Left kidney (tissue), 2 donors: ENCODE results near the gene MYOCD. TPM values are rescaled to one million over a fixed set of nuclear protein-coding genes. Genes with fewer than 3 reads are reported as not detected.

Experiments
- DNase-seq: peaks from one replicate; pipeline ENCODE4 v3.0.0-alpha.2; 2013
- polyA plus RNA-seq: library from polyadenylated mRNA; unstranded; fragments of 120-200 nt; gene quantifications from one replicate; pipeline ENCODE4 v1.2.1, GENCODE V29; 2013; ENCODE audit not compliant: insufficient read length

Gene MYOCD
- polyA plus RNA-seq, 1 donor, result 8.2 TPM

DNA sequence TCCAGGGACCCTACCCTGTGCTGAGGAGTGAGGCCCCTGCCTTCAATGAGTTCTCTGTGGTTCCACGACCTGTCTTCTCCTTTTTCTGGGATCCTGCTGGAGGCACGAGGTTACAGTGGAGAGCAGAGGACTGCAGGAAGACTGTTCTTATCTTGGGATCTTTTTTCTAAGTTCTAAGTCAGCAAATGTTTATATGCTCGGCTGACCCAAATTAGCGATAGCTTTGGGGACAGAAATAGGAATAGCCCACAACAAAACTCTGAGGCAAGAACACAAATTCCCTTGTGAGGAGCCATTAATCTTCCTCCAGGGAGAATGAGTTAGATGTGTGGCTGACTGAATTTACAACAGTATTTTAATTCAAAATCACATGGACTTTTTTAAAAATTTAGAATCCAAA, 46.7 kb downstream of the MYOCD start:
- no peak for DNase-seq

DNA sequence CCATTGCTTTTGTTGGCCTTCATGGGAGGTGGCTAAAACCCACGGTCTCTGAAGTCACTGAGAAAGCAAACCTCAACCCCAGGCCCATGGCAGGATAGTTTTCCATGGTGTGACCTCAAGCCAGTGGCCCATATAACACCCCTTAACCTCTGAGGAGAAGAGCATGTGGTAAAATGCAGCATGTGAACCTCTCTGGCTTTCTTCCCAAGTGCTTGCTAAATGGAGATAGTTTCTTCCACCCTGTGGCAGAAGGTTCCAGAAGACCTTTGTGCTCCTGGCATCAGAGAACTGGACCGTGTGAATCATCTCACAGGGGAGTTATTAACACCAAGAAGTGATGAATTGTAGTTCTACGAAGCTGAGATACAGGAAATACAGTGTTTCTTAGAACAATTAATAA, 47.3 kb downstream of the MYOCD start:
- no peak for DNase-seq

DNA sequence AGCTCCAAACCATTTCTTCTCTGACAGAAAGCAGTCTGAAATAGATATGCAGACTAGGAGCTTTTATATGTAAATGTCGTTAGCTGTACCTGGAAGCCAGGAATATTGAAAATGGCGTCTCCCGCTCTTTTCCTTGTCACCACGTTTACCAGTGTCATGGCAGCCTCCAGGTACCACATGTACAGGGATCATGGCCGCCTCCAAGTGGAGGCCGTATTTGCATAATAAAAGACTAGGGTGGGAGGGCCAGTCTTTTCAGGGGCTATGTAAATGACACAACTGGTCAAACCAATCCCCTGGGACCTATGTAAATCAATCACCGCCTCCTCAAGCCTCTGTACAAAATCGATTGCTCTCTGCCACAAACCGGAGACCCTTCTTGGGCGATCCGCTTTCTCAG, 54.3 kb downstream of the MYOCD start:
- no peak for DNase-seq

DNA sequence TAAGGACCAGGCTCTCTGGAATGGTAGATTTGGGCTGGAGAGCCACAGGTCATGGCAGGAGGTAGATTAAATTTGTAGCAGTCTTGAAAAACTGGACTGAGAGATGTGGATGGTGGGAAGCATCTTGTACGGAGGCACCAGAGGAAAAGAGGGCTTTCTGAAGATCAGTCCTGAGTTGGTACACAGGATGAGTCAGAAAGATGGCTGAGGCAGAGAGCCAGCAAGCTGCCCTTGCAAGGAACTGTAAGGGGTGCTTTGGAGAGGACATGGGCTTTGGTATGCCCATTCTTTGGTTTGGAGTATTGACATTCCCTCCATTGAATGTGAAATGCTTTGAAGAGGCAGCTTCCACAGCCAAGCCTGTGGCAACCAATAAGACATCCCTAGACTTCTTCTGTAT, 55.9 kb downstream of the MYOCD start:
- no peak for DNase-seq

DNA sequence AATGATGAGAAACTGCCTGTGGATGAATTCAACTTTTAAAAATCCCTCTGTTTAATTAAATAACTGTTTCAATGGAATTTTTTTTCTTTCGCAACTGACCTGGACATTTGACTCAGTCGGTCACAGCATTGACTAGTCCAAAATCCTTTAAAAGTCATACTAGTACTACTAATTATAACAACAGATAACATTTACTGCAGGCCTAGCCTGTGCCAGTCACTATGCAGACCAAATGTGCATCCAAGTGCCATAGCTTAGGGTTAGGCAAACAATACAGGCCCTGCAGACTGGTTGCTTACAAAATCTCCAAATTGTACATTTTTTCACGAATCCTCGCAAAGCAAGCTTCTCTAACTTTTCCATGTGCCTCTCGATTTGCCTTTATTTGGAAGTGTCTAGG, 56.6 kb downstream of the MYOCD start:
- DNase-seq, result no peak

DNA sequence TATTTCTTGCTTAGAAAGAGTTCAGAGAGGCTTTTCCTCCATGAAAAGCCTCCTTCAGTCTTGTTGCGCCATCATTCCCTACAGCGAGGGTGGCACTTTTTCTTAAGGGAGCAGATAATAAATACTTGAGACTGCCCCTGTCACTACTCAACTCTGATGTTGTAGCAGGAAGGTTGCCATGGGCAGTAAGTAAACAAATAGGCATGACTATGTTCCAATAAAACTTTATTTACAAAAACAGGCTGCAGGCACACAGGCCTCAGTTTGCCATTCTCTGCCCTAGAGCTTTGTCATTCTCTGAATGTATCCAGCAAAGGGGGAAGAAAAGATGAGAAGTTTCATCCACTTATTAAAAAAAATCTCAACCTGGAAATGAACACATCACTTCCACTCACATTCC, 60.4 kb downstream of the MYOCD start:
- no peak for DNase-seq

DNA sequence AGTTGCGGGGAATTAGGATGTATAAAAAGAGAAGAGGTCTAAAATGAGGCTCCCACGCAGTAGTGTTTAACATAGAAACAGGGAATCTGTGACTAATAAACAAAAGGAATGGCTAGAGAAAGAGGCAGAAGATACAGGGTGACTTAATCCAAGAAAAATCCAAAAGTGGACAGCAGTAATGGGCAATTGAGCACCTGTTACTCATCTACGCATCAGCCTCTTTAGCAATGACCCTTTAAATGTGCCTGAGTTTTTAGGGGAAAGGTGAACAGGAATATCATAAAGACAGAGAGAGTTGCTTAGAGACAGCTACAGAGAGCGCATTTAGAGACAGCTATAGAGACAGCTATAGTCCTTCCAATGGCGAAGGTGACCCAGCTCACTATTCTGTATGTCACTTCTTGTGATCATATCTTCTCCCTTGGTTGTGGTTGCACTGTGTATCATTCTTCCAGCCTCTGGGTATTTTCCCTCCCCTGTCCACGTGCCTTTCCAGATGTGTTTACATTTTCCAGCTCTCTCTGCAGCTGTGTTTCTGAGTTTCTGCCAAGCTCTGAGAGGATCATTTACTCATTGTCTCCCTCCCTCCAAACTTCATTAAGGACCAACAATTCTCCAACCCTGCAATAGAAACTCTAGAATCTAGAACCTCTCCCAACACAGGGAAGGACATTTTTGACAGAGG, 61.5 kb downstream of the MYOCD start:
- no peak for DNase-seq

DNA sequence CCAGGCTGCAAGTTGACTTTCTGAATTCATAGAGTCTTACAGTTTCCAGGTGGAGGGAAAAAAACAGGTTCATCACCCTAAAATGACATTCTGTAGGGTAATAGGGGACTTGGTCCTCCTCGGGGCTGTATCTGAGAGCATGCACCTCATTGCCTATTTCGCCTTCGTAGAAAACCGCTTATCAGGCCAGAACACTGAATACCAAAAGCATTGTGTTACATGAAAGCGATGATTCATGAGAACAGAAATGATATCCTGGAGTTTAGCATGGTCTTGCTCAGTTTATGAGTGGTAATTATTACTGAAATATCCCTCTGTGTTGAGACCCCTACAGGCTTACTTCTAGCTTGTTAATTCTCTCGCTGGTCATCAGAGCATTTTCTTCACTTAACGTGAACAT, 62.2 kb downstream of the MYOCD start:
- DNase-seq, result no peak

DNA sequence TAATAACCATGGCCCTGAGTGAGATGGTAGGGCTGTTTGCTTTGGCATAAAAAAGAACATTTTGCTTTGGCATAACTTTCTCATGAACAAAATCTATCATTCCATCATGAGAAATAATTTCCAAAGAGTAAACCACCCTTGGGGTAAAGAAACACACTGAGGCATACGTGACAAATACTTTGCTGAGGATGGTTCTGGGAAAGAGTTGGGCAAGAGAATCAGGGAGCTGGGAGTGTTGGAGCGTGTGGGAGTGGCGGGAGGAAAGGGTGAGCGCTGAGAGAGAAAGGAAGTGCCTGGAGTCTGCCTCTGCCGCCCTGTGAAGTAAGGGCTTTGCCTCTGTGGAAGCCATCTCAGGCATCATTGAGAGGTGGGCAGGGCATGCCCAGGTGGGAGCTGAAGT, 63.4 kb downstream of the MYOCD start:
- no peak for DNase-seq

DNA sequence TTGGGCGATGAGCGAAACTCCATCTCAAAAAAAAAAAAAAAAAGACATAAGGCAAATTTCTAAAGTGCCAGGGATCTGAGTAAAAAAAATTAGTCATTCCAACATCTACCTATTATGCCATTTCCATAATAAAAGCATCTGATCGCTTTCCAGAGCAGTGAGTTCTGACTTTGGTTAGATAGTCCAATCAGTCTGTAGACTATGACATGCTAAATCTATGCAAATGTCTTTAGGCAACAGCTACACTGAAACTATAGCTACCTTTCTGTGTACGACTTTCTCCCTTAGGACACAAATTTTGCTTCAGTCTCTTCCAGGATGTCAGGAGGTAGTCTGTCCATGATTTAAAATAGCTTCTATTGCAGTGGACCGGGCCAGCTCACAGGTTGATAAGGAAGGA, 64.7 kb downstream of the MYOCD start:
- DNase-seq, result no peak

DNA sequence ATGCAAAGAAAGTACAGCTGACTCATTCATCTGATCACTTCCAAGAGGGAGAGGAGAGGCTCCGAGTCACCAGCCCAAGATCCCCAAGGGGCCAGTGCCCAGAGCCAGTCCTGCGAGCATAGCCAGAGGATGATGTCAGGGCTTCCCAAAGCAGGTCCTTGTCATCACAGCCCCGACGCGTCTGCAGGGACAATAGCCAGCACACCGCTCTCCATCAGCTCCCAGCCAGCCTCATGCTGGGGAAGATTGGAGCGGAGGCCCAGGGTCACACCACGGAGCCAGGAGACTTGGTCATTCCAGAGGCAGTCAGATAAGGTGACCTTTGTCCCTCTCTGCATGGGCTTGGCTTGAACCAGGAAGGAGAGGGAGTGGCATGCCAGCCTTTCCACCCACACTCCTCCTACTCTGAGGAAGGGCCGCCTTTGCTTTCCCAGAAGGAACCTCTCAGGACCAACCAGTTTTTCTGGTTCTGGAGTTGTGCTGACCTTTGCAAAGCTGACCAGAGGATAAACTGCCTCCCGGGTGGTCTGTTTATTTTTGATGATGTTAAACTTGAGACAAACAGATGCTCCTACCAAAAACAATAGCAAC, 65.3 kb downstream of the MYOCD start:
- DNase-seq, result peak; percentile 52

DNA sequence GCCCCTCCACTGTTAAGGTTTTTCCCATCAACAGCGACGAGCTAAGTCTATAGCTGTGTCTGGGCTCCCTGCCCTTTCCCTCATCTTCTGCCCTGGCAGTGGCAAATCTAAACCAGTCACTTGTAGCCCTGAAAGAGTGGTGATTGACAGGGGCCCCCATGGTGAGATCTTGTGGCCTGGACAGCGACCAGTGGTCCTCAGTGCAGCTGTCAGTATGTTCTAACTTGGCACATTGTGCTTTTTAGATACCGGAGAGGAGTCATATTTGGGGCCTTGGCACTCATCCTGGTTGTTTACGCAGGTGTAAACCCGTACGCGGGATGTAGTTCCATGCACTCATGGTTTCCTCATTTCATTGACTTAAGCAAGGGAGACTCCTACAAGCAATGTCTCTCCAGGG, 66.1 kb downstream of the MYOCD start:
- DNase-seq, result no peak

DNA sequence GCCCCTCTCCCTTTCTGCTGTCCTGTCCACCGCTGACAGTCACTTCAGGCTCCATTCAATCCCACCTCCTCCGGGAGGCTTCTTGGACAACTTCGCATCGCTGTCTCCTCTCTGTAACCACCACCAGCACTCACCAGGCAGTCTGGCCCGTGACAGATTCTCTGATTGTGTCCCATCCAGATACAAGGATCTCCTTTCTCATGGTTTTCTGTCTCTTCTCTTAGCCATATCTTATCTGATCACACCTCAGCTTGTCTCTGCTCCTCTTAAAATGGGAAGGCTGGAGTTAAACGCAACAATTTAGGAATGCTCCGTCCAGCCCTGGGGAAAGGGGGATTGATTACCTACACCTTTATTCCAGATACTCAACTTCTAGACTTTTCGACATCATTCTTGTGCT, 66.7 kb downstream of the MYOCD start:
- DNase-seq, result no peak

DNA sequence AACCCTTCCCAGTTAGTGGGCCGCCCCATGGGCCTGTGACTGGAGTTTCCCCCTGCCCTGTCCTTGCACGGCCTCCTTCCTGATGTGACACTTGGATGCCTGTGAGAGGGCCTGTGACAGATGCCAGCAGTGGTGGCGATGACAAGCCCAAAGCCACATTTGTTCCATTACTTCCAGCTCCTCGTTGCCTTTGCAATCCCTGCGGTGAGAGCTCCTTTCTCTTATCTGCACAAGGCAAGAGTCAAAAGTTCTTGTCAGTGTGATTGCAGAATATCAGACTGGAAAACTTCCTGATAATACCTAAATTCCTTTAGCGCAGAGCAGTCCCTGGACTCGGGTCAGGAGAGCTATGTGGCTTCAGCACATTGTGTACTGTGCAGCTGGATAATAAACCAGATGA, 69.2 kb downstream of the MYOCD start:
- no peak for DNase-seq

DNA sequence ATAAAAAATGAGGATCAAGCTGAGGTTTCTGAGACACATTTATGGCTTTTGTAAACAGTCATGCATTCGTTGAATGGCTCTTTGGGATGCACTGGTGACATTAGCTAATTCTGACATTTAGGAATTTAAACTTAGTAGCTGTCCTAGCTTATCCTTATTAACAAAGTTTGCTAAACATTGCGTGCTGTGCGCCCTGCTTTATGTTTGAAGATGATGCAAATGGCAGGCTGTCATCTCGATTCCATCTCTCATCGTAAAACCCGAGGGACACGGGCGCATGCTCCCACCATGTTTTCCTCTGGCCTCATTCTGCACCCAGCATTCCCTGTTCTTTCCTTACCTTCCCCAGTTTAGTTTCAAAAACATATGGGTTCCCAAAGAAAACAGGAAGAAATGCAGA, 69.8 kb downstream of the MYOCD start:
- DNase-seq, result no peak

DNA sequence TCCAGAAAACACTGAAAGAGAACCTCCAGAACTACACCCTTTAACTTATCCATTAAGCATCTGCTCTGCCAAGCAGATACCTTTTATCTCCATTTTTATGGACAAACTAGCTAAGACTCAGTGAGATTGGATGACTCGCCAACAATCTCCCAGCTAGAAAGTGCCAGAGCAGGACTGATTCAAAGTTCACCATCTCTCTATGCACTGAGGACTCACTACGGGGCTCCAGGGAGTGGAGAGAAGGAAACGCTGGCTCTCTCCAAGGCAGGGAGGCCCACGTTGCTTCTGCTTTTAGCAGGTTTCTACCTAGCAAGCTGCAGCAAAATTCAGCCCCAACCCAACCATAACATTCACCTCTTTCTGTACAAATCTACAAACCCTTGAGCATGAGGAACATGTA, 70.8 kb downstream of the MYOCD start:
- no peak for DNase-seq

DNA sequence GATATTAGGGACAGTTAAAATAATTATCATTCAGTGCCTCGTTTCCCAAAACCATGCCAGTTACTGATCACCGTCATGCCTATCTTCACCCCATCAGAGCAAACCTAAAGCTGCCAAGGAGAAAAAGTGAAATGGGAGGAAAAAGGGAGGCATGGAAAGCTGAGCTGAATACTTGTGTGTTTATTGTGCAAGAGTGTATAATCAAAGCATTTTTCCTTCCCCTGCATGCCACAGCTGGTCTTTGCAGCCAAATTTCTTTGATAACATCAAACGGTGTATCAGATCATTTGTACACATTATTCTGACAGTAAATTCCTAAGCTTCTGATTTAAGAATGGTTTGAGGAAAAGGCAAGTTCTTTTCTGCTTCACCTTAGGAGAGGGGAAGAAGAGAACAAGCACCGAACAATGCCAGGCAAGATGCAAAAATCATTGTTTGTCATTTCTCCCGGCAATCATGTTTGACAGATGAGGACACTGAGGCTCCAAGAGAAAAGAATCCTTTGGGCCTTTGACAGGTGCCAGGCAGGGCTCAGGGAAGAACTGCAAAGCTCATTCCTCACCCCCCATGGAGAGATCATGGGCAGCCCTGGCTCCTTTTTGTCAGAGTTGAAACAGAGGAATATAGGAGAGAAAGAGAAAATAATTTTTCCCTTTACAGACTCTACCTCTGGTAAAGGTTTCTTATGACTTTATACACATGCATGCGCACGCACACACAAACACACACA, 72.2 kb downstream of the MYOCD start:
- DNase-seq, result no peak

DNA sequence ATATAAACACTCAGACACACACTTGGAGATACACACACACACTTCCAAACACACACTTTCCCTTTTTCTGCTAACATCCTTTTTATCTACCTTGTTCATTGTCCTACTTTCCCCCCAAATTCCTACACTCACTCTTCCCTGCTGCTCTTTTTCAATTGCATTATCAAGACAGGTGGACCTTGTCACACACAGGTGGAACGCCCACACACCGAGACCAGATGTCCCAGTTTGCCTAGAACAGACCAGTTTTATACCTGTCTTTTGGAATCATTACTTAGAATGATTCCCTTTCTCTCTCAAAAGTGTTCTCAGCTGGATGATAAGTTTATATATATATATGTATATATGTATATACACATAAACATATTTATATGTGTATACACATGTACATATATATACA, 72.9 kb downstream of the MYOCD start:
- no peak for DNase-seq

DNA sequence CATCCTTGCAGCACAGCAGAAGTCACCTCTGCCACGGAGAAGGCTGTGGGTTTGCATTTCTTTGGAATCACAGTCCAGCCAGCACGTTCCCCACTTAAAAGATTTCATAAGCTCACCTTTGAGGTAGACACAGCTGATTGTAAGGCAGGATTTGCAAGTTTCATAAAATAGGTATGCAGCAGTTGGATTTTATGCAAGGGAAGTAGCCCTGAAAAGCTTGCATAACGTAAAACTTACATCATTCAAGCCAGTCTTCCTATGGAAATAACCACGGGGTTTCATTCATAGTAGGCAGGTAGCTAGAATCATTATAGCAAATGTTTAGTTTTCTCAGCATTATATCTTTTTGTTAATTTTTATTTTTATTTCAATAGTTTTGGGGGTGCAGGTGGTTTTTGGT, 73.8 kb downstream of the MYOCD start:
- DNase-seq, result no peak

DNA sequence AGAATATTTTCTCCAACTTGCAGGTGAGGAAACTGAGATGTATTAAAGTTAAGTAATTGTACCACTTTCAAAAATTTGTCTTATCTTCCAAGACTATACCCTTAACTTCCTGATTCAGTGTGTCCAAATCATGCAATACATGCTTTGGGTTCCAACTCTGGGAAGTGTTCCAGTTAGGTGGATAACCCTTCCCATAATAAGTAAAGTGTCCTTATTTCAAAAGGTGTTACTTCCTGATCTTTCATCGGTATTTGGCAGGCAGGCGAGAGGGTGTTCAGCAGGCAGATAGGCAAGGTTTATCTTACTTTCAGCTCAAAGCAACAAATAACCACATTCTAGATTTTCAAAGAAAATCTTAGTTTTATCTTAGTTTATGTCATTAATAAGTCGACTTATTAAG, 77.4 kb downstream of the MYOCD start:
- no peak for DNase-seq

DNA sequence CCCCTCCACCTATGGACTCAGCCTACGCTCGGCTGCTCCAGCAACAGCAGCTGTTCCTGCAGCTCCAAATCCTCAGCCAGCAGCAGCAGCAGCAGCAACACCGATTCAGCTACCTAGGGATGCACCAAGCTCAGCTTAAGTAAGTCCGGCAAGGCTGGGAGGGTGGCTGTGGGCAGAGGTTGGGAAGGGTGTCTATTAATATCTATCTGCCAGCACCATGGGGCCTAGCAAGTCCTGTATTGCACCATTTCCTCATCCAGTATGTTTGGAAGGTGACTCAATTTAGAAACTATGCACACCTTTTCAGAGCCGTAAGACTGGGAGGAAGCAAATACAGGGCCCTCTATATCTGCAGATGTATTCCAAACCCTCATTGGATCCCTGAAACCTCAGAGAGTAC, 78.6 kb downstream of the MYOCD start:
- DNase-seq, result no peak

DNA sequence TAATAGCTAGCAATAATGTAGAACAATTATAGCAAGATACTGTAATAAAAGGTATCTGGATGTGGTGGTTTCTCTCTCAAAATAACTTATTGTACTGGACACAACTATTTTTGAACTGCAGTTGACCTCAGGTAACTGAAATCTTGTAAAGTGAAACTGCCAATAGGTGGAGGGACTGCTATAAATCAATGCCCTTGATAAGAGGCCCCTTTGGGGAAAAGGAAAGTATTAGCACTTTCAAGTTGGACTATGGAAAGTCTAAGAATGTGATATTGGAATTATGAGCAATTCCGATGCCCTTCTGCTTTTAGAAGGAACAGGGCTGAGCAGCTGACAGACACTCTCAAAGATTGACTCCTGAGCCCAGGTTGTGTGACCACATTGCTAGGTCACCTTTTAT, 79.1 kb downstream of the MYOCD start:
- DNase-seq, result no peak

DNA sequence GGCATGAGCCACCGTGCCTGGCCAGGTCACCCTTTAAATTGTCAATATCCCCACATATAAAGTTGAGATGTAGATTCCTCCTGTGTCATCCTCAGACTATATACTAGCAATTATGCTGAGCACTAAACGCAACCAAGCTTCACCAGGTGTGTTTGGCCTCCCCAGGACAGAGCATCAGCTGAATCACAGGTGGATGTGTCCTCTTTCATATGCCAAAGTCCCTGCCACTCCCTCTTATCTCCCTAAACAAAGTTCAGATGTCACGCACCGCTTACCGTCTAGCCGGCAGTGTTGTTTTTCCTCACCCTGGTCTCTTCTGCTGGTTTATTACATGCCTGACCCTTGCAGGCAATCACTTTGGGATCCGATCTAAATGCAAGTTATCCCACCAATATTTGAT, 79.8 kb downstream of the MYOCD start:
- no peak for DNase-seq

DNA sequence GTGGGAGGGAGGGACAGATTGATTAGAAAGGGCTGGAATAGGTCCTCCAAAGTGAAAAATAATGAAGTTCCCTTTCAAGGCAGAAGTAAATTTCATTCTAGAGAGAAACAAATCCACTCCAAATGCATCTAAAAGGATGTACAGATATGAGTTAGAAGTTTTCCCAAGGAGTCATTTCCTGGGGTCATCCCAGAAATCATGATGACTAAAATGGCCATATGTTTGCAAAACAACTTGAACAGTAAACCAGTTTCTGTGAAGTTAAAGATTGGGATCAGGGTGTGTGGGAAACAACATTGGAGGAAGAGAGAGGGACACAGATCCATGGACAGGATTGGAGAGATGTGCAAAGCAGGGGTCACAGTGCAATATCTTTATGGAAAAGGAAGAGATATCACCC, 91.1 kb downstream of the MYOCD start:
- DNase-seq, result no peak
